ENCODE results near the gene HDAC11. TPM values are rescaled to one million over a fixed set of nuclear protein-coding genes. Genes with fewer than 3 reads are reported as not detected.
A peak's percentile ranks its signal among the peaks of the same experiment; 100 is the strongest.

Gene HDAC11
- total and polyA plus RNA-seq, 9 of the 15 experiments (the other 6 are each of a cell fraction or from before 2014, with no cell fraction given), result 0.60 to 6.0 (median 4.5) TPM

GRCh38 chr3:13451301-13451673 lies 28.8 kb upstream of the HDAC11 start (continued):
- TF ChIP-seq IRF1 (CRISPR knock-in tag; IDR thresholded peaks at IDR 0.05; ENCODE audit: borderline replicate concordance) (no peak), HBP1 (CRISPR knock-in tag; IDR thresholded peaks at IDR 0.05) (no peak), PRDM10 (IDR thresholded peaks at IDR 0.05; ENCODE audit: partially characterized antibody) (no peak), MXD1 (CRISPR knock-in tag; IDR thresholded peaks at IDR 0.05; ENCODE audit: borderline replicate concordance, poor library complexity, severe bottlenecking) (no peak), LEF1 (IDR thresholded peaks at IDR 0.05) (peak; percentile 47; the same call in 1 of the 2 replicates), ZNF354B (CRISPR knock-in tag; IDR thresholded peaks at IDR 0.05) (no peak), ZC3H11A (IDR thresholded peaks at IDR 0.05; ENCODE audit: low read depth, low read length) (no peak), RBM17 (IDR thresholded peaks at IDR 0.05; ENCODE audit: borderline replicate concordance, low read depth, low read length) (no peak), SAP30 (IDR thresholded peaks at IDR 0.05; ENCODE audit: borderline replicate concordance, insufficient read depth, low read depth, low read length, poor library complexity, severe bottlenecking) (no peak), ZBTB17 (CRISPR knock-in tag; IDR thresholded peaks at IDR 0.05) (no peak), ZBTB2 (IDR thresholded peaks at IDR 0.05) (peak; percentile 71; the same call in 1 of the 2 replicates), HNRNPLL (IDR thresholded peaks at IDR 0.05; ENCODE audit: low read depth, low read length, poor library complexity, severe bottlenecking) (no peak), SIN3A (IDR thresholded peaks at IDR 0.05; ENCODE audit: borderline replicate concordance in 2 of 2, control insufficient read depth in 1 of 2, low read depth in 2 of 2, low read length in 2 of 2) (no peak), TEAD1 (CRISPR knock-in tag; IDR thresholded peaks at IDR 0.05) (0 out of 4 replicates have a peak, but pooled peaks of 1 of the 2 experiments have one; percentile 28), CREB3 (tag; conservative IDR thresholded peaks at IDR 0.05; ENCODE audit: low read depth) (no peak)

Measured in K562 (cell line).